ENCODE results near the gene CBX7. TPM values are rescaled to one million over a fixed set of nuclear protein-coding genes. Genes with fewer than 3 reads are reported as not detected.
"Not testable (repeated sequence)": the region's sequence is repeated elsewhere in the genome, so short reads cannot be mapped to it uniquely, and the experiment has no call there.

Gene CBX7
- total RNA-seq, 2 experiments from 2014 or later: 14.9 to 16.0 TPM

DNA sequence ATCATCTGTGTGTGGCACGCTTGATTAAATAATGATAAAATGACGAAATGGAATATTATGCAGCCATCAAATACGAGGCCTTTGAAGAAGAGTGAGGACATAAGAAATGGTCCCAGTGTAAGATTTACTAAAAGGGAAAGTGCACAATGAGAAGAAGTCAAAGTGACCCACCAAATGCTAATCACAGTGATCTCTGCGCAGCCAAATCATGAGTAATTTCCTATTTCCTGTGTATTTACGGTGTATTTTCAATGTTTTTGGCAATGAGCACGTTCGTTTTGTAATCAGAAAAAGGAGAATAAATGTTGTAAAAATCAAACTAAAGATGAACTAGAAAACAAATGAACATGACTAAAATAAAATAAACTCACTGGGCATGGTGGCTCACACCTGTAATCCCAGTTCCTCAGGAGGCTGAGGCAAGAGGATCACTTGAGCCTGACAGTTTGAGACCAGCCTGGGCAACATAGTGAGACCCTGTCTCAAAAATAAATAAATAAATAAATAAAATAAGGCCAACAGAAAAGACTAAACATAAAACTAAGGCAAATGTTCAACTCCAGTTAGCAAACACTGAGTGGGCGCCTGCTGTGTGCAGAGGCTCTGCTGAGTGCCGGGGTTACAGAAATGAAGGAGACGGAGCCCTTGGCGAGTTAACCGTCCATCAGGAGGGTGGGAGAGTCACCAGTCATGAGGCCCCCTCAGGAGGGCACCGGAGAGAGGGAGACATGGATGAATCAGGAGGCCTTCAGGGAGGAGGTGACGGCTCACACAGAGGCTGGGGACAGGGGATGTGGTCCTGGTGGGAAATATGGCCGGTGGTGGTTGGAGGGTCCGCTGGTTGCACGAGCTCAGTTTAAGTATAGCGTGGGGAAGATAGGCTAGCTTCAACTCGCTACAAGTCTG lies 26.0 kb upstream of the CBX7 start:
- ChIA-PET POLR2A (no interaction called here), CTCF (interaction anchor here (1.2 kb wide), 1 partner anchor 128 kb away, joined by 3 read pairs; no protein-coding TSS in a partner anchor)
- H3K4me3 Mint-ChIP-seq: no peak overlapping the region

DNA sequence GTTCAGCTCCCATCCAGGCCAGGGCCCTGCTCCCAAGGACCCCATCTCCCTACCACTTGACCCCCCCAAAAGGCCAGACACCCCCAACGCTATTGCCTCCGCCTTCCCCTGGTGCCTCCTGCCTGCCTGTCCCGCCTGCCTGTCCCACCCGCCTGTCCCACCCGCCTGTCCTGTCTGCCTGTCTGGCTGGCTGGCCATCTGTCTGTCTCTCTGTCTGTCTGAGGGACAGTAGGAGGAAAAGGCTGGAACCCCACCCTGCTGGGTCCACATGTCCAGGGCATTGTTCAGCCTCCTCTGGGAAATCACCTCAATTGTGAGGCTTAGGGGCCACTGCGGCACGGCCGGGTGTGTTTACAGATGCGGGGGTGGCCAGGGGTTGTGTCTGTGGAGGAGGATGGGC lies 25.3 kb upstream of the CBX7 start:
- Mint-ChIP-seq H3K27me3 (peaks cover 2% of the 10 kb centered on the region), H3K9me3 (peaks cover 2% of the 10 kb centered on the region), H3K27ac (no peak overlapping the region), H3K4me1 (peaks cover 38% of the 10 kb centered on the region), H3K4me3 (no peak overlapping the region), H3K36me3 (ENCODE audit: low read depth) (no peaks in the 10 kb centered on the region)
- ChIA-PET CTCF (interaction anchor here (1.3 kb wide), 1 partner anchor 138 kb away, joined by 5 read pairs; no protein-coding TSS in a partner anchor), POLR2A (no interaction called here)
- DNase-seq: no peak

More for the DNA sequence above, 26.0 kb upstream of the CBX7 start:
- Mint-ChIP-seq H3K9me3 (peaks cover 2% of the 10 kb centered on the region), H3K27me3 (peaks cover 2% of the 10 kb centered on the region), H3K27ac (peak overlapping the region; percentile 47), H3K36me3 (ENCODE audit: low read depth) (no peaks in the 10 kb centered on the region), H3K4me1 (peaks cover 32% of the 10 kb centered on the region)
- no peak for DNase-seq

DNA sequence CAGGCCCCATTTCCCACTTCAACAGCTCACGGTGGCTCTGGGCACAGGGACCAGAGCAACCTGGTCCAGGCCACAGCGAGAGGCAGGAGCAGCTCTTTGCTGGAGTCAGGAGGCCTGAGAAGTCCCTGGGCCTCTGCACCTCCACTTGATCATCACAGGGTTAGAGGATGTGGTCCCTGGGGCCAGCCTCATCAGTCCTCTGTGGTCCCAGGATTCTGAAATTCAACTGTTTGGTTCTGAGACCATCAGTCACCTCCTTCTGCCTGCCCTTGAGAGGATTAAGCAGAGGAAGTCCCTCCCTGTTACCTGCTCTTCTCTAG lies 24.9 kb upstream of the CBX7 start:
- POLR2A ChIA-PET: no interaction called here
- no peaks in the 10 kb centered on the region for H3K36me3 Mint-ChIP-seq (ENCODE audit: low read depth)

DNA sequence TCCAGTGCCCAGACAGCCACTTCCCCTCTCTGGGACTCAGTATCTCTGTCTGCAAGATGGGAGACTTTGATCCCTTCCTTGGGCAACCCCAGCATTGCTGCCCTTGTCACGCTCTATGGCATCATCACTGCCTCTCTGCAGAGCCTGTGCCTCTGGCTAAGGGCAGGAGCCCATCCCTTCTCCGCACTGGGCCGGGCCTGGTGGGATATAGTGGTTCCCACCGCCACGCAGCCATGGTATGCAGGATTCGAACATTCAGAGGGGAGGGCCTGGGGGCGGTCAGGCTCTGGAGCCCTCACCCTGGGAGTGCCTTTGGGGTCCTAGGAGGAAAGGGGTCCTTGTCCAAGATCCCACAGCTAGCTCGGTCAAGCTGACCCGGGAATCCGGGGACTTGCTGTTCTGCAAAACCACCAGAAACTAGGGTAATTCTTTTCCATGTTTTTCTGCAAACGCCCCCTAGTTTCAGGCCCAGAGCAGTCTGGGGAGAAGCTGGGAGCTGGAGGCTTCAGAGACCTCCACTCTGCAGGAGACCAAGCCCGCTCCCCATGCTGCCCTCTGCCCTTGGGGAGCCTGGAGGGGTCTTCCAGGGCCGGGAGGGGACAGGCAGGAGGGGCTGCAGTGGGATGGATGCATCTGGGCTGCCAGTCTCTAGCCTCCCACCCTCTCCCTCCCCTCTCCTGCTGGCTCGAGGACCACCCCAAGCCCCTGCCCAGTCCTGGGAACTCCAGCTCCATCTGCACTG lies 24.4 kb upstream of the CBX7 start:
- Mint-ChIP-seq H3K36me3 (ENCODE audit: low read depth) (no peaks in the 10 kb centered on the region), H3K4me3 (no peak overlapping the region), H3K27ac (no peak overlapping the region), H3K4me1 (peaks cover 43% of the 10 kb centered on the region), H3K27me3 (peaks cover 2% of the 10 kb centered on the region), H3K9me3 (peaks cover 2% of the 10 kb centered on the region)
- no peak for DNase-seq
- CTCF ChIA-PET: interaction anchor here (1.3 kb wide), 1 partner anchor 139 kb away, joined by 5 read pairs; no protein-coding TSS in a partner anchor
- POLR2A ChIA-PET: no interaction called here

More for the DNA sequence above, 24.9 kb upstream of the CBX7 start:
- no peak overlapping the region for H3K4me3 Mint-ChIP-seq
- no peak for DNase-seq
- H3K27ac Mint-ChIP-seq: peak overlapping the region; percentile 54
- H3K27me3 Mint-ChIP-seq: peaks cover 2% of the 10 kb centered on the region
- peaks cover 39% of the 10 kb centered on the region for H3K4me1 Mint-ChIP-seq
- H3K9me3 Mint-ChIP-seq: peaks cover 2% of the 10 kb centered on the region
- CTCF ChIA-PET: interaction anchor here (1.3 kb wide), 1 partner anchor 139 kb away, joined by 5 read pairs; no protein-coding TSS in a partner anchor

DNA sequence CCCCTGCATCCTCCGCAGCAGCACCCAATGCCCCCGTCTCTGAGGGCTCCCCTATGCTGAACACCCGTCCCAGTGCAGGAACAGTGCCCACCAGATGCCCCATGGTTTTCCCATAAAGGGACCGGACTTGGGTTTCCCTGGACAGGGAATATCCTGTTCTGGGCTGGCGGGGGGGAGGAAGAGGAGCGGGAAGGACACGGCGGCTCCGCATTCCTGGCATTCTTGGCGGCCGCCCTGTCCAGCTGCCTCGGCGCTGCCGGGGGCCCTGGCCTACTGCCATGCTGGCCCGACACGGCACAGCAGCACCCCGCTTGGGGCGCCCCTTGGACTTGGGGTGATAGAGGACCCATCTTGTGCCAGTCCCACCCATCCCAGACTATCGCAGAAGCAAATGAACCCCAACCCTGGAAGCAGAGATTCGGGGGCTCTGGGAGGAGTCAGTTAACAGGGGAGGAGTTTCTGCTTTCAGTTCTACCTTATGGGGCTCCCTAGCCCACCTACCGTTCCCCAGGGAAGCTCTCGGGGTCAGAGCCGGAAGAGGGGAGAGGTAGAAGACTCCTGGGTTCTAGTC lies 23.7 kb upstream of the CBX7 start:
- Mint-ChIP-seq H3K4me1 (peaks cover 48% of the 10 kb centered on the region), H3K36me3 (ENCODE audit: low read depth) (no peaks in the 10 kb centered on the region), H3K27ac (no peak overlapping the region), H3K9me3 (no peaks in the 10 kb centered on the region), H3K4me3 (no peak overlapping the region), H3K27me3 (peaks cover under 1% of the 10 kb centered on the region)
- CTCF ChIA-PET: interaction anchor here (0.8 to 1.3 kb wide), 2 partner anchors 11 to 140 kb away, joined by 3 to 5 read pairs; no protein-coding TSS in a partner anchor
- POLR2A ChIA-PET: no interaction called here
- DNase-seq: no peak

DNA sequence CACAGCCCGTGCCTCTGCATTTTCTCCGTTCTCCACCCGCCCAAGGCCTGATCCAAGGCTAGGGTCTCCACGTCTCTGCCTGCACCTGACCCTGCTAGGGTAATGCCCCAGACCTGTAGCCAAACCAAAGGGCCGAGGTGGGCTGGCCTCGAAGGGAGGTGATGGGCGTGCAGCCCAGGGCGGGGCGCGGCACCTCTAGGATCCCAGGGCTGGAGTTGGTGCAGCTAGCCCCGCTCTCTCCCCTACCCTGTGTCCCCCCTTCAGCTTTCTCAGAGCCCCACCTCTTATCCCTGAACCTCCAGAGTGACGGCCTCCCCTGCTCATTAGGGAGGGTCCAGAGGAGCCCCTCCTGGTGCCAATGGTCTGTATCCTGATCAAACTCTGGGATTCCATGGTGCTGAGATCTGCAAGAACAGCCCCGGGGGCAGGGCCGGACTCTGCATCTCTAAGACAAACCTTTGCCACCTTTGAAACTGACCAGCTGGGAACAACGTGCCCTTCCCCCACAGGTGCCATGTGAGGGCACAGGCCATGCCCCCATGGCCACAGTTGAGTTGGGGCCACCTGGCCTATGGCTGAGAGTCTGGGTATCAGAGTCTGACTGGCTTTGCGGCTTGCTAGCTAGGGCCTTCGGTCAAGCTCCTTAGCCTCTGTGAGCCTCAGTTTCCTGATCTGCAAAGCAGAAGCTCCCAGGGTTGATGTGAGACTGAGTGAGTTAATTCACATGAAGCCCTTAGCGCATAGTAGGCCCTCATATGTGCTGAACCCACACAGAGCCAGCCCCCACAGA lies 23.1 kb upstream of the CBX7 start:
- POLR2A ChIA-PET: no interaction called here
- DNase-seq: no peak

DNA sequence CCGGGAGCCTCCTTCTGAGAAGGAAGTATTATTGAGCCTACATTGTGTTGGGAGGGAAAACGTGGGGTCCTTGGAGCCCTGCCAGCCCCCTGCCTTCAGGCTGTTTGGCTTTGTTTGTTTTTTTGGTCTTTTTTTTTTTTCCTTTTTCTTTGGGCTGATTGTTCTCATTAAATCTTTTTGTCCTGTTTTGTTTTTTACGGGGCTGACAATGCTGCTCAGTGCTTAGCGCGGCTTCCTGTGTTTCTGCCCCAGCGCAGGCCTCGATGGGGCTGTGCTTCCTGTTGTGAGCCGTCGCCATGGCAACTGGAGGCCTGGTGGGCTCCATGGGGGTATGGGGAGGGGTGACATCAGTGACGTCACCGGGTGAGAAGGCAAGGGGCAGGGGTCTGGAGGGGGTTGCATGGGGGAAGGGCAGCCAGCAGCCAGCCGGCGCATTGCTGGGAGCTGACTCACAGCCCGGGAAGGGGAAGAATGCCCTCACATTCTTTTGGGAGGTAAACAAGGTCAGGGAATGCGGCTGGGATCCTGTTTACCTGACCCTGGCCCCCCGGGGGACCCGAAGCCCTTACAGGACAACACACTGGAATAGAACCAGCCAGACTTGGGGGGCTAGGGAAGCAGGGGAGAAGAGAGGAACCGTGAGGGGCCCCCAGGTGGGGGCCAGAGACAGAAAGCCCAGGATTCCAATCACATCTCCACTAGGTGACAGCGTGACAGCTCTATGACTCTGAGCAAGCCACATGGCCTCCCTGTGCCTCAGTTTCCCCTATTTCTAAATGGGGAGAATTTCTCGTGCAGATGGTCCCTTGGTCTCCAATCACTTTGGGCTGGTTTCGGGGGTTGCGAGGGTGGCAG lies 22.2 kb upstream of the CBX7 start:
- ChIA-PET POLR2A (no interaction called here), CTCF (interaction anchor here (0.9 to 2.6 kb wide), 4 partner anchors 8 to 354 kb away, joined by 3 to 10 read pairs (median 4); no protein-coding TSS in a partner anchor)
- Mint-ChIP-seq H3K27me3 (no peaks in the 10 kb centered on the region), H3K4me1 (peaks cover 59% of the 10 kb centered on the region), H3K27ac (peak overlapping the region; percentile 92), H3K4me3 (peak overlapping the region; percentile 20), H3K36me3 (ENCODE audit: low read depth) (no peaks in the 10 kb centered on the region), H3K9me3 (no peaks in the 10 kb centered on the region)
- DNase-seq: peak; percentile 80

More for the DNA sequence above, 23.1 kb upstream of the CBX7 start:
- Mint-ChIP-seq H3K9me3 (no peaks in the 10 kb centered on the region), H3K36me3 (ENCODE audit: low read depth) (no peaks in the 10 kb centered on the region), H3K4me3 (no peak overlapping the region), H3K27me3 (no peaks in the 10 kb centered on the region), H3K4me1 (peaks cover 55% of the 10 kb centered on the region), H3K27ac (peak overlapping the region; percentile 13)
- CTCF ChIA-PET: interaction anchor here (0.8 to 2.6 kb wide), 2 partner anchors 11 to 141 kb away, joined by 3 to 10 read pairs; no protein-coding TSS in a partner anchor

DNA sequence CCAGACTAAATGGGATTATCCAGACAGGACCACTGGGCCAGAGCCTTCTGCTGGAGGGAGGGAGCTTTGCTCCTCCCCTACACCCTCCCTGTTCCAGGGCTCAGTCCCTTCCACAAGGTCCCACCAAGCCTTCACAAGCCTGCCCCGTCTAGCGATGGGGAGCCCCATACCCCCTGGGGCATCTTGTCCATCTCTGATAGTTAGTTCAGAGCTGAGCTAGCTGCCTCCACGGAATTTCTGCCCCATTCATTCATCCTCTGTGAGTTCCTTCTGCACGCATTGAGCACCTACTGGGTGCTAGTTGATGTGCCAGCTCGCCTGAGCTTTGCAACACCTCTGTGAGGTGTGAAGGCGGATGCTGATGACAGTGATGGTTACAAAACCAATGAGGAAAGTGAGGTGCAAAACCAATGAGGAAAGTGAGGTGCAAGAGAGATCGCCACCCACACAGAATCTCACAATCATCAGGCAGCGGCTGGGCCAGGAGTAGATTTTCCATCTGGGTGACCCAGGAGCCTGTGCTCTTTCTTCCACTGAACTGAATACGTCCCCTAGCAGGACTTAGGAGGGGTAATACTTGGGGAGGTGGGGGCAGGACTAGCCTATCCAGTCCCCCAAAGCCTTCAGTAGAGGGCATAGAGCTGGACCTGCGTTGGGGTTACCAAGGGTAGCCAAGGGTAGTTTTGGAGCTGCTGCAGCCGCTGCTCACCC lies 21.5 kb upstream of the CBX7 start:
- Mint-ChIP-seq H3K4me3 (peak overlapping the region; percentile 20), H3K9me3 (no peaks in the 10 kb centered on the region), H3K27ac (peak overlapping the region; percentile 92), H3K27me3 (no peaks in the 10 kb centered on the region), H3K4me1 (peaks cover 59% of the 10 kb centered on the region), H3K36me3 (ENCODE audit: low read depth) (no peaks in the 10 kb centered on the region)
- peak; percentile 29 for DNase-seq
- ChIA-PET CTCF (interaction anchor here (0.5 to 2.6 kb wide), 6 partner anchors 9 to 355 kb away, joined by 3 to 10 read pairs (median 3); no protein-coding TSS in a partner anchor), POLR2A (interaction anchor here (0.5 kb wide), 1 partner anchor 230 kb away, joined by 8 read pairs; no protein-coding TSS in a partner anchor)

DNA sequence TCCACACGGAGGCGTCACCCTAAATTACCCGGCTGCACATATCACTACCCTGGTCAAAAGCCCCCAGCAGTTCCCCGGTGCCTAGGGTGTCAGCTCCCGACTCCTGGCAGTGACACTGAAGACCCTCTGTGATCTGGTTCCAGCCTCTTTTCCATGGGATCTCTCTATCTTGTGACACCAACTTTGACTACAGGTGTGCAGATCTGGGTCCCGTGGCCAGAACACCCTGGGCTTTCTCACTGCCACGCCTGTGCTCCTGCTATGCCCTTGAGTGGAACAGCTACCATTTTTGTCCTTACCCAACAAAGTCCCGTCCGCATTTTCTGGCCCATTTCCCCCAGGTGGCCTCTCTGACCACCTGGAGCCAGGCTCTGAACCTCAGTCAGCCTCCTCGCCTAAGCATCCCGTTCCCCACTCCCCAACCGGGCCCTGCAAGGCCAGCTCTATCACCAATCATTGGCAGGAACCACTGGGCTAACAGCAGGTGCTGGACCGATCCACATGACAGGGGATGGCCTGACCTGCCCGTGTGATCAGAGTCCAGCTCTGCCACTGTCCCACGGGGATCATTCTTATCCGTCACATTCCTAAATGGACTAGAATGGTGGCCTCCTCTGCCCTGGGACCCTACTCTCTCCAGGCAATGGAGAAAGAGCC lies 20.7 kb upstream of the CBX7 start:
- H3K36me3 Mint-ChIP-seq (ENCODE audit: low read depth): no peaks in the 10 kb centered on the region
- H3K4me1 Mint-ChIP-seq: peaks cover 56% of the 10 kb centered on the region
- no peak overlapping the region for H3K4me3 Mint-ChIP-seq
- ChIA-PET CTCF (interaction anchor here (0.5 to 2.6 kb wide), 5 partner anchors 9 to 144 kb away, joined by 3 to 10 read pairs (median 3); no protein-coding TSS in a partner anchor), POLR2A (interaction anchor here (0.5 kb wide), 1 partner anchor 229 kb away, joined by 8 read pairs; no protein-coding TSS in a partner anchor)
- DNase-seq: no peak
- no peaks in the 10 kb centered on the region for H3K27me3 Mint-ChIP-seq
- H3K27ac Mint-ChIP-seq: peak overlapping the region; percentile 76
- no peaks in the 10 kb centered on the region for H3K9me3 Mint-ChIP-seq

DNA sequence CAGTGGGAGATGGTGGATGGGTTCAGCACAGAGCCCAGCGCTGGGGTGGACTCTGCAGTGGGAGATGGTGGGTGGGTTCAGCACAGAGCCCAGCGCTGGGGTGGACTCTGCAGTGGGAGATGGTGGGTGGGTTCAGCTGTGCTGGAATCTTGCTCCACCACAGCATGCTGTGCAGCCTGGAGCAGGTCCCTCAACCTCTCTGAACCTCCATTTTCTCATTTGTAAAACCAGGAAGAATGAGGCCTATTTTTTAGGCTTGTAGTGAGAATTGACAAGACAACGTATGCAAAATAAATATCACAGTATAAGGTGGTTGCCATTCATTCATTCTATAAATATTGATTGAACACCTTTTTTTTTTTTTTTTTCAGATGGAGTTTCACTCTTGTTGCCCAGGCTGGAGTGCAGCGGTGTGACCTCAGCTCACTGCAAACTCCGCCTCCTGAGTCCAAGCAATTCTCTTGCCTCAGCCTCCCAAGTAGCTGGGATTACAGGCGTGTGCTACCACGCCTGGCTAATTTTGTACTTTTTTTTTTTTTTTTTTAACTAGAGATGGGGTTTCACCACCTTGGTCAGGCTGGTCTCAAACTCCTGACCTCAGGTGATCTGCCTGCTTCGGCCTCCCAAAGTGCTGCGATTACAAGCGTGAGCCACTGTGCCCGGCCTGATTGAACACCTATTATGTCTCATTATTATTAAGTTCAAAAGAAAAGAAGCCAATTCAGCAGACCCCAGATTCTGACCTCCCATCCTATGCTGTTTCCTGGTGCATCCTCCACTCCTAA lies 20.0 kb upstream of the CBX7 start:
- CTCF ChIA-PET: interaction anchor here (1.4 to 2.7 kb wide), 4 partner anchors 11 to 144 kb away, joined by 3 to 36 read pairs (median 9); no protein-coding TSS in a partner anchor
- H3K9me3 Mint-ChIP-seq; H3K27me3 Mint-ChIP-seq; DNase-seq; H3K36me3 Mint-ChIP-seq (ENCODE audit: low read depth); POLR2A ChIA-PET; H3K4me3 Mint-ChIP-seq: not testable (repeated sequence)
- H3K27ac Mint-ChIP-seq: peak overlapping the region; percentile 76
- peaks cover 55% of the 10 kb centered on the region for H3K4me1 Mint-ChIP-seq
